Activated CD8-positive, alpha-beta T cell treated with anti-CD3 and anti-CD28 coated beads, Interleukin-2, amount 10 ng/mL, durations not matched to agents 7 days and 5 days (primary cell): Measurements from ENCODE around the gene UBQLNL. TPM values are rescaled to one million over a fixed set of nuclear protein-coding genes. Genes with fewer than 3 reads are reported as not detected.

ENCODE experiments used
- ATAC-seq: fragments of 150-1000 bp; cut with Tn5 transposase; one replicate; pipeline ENCODE4 v1.10.0; 2021; ENCODE audit warnings: moderate library complexity
- CTCF ChIA-PET: fragments of 350-600 bp; sonication (Branson Sonifier 250); formaldehyde crosslinking; loops from one replicate; lab custom pipeline; 2021; ENCODE audit warnings: antibody characterized with exemption; lab: Charles Lee
- POLR2A ChIA-PET: fragments of 350-600 bp; sonication (Branson Sonifier 250); formaldehyde crosslinking; loops from one replicate; lab custom pipeline; 2021; ENCODE audit warnings: antibody characterized with exemption; lab: Charles Lee
- DNase-seq: peaks from one replicate; pipeline ENCODE4 v3.0.0-alpha.2; 2020
- H3K27ac Mint-ChIP-seq: one replicate; pipeline ENCODE4 v1.8.0; 2021; ENCODE audit warnings: mild to moderate bottlenecking, mixed read lengths
- H3K27me3 Mint-ChIP-seq: one replicate; pipeline ENCODE4 v1.8.0; 2021; ENCODE audit warnings: low read depth, mixed read lengths
- H3K36me3 Mint-ChIP-seq: one replicate; pipeline ENCODE4 v1.8.0; 2021; ENCODE audit warnings: low read depth, mixed read lengths
- H3K4me1 Mint-ChIP-seq: one replicate; pipeline ENCODE4 v1.8.0; 2021; ENCODE audit warnings: low read depth, mixed read lengths
- H3K4me3 Mint-ChIP-seq: one replicate; pipeline ENCODE4 v1.8.0; 2021; ENCODE audit warnings: mild to moderate bottlenecking, mixed read lengths
- H3K9me3 Mint-ChIP-seq: one replicate; pipeline ENCODE4 v1.8.0; 2022; ENCODE audit warnings: mixed read lengths; ENCODE audit not compliant: insufficient read depth
- total RNA-seq, 2 experiments: library from RNA; stranded (reverse); gene quantifications; one replicate each; pipeline ENCODE4 v1.2.3, GENCODE V29; 2021

UBQLNL gene
- total RNA-seq, 2 experiments from 2014 or later, result 0.23 TPM; not detected in 1

DNA sequence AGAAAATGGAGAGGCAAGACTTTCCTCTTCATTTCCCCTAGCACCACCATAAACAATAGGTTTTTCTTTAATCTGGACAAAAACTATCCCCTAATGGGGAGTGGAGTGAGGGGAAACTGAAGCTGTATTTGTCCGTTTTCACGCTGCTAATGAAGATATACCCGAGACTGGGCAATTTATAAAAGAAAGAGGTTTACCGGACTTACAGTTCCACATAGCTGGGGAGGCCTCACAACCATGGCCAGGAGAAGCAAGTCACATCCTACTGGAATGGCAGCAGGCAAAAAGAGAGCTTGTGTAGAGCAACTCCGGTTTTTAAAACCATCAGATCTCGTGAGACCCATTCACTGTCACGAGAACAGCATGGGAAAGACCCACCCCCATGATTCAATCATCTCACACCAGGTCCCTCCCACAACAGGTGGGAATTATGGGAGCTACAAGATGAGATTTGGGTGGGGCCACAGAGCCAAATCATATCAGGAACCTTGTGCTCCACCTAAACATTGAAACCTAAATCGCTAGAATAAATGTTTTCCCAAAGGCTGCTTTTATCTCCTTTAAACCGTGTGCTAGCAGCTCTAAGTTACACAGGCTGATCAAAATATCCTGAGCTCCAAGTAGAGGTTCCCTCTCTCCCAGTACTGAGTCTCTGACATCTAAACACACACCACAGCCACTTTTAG, 11.0 kb downstream of the UBQLNL start:
- ATAC-seq (no peak), DNase-seq (no peak)
- Mint-ChIP-seq H3K27me3 (peaks cover 8% of the 10 kb centered on the region), H3K4me1 (no peaks in the 10 kb centered on the region), H3K4me3 (no peak overlapping the region), H3K9me3 (no peaks in the 10 kb centered on the region), H3K36me3 (no peaks in the 10 kb centered on the region), H3K27ac (no peak overlapping the region)
- POLR2A ChIA-PET, result no interaction called here
- CTCF ChIA-PET, result interaction anchor here (2.3 kb wide), 1 partner anchor 29 kb away, joined by 7 read pairs; no protein-coding TSS in a partner anchor

GRCh38 chr11:5504403-5504921, 12.0 kb downstream of the UBQLNL start:
- ATAC-seq, result no peak
- ChIA-PET POLR2A (no interaction called here), CTCF (interaction anchor here (2.3 kb wide), 1 partner anchor 28 kb away, joined by 7 read pairs; no protein-coding TSS in a partner anchor)
- no peak for DNase-seq
- H3K4me3 Mint-ChIP-seq, result no peak overlapping the region
- H3K27me3 Mint-ChIP-seq, result peaks cover 9% of the 10 kb centered on the region
- H3K9me3 Mint-ChIP-seq, result no peaks in the 10 kb centered on the region
- H3K36me3 Mint-ChIP-seq, result no peaks in the 10 kb centered on the region
- H3K27ac Mint-ChIP-seq, result no peak overlapping the region
- H3K4me1 Mint-ChIP-seq, result no peaks in the 10 kb centered on the region

- no peak overlapping the region for H3K4me3 Mint-ChIP-seq
- H3K36me3 Mint-ChIP-seq, result no peaks in the 10 kb centered on the region
- DNase-seq (no peak), ATAC-seq (no peak)
- H3K4me1 Mint-ChIP-seq, result no peaks in the 10 kb centered on the region
- H3K9me3 Mint-ChIP-seq, result no peaks in the 10 kb centered on the region
- ChIA-PET POLR2A (no interaction called here), CTCF (no interaction called here)
- no peak overlapping the region for H3K27ac Mint-ChIP-seq
- peaks cover 12% of the 10 kb centered on the region for H3K27me3 Mint-ChIP-seq
These were observed 16.1 kb downstream of the UBQLNL start for GRCh38 chr11:5500393-5500801.

DNA sequence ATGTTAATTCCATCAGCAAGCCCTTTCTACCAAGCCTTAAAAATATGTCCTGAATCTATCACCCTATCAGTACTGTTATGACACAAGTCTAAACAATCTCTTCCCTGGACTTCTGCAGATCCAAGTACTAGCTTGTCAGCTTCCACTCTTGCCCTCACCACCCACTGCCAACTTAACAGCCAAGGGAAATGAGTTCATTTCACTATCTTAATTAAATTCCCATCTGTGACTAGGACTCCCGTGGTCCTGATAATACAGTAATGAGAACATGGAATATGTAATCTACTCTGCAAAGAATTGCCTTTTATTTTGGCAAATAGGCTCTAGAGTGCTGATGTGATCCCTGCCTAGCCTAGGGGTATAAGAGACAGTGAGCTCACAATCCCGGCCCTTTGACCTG, 16.8 kb downstream of the UBQLNL start:
- H3K4me3 Mint-ChIP-seq, result no peak overlapping the region

GRCh38 chr11:5489576-5490357, 26.7 kb downstream of the UBQLNL start:
- Mint-ChIP-seq H3K4me3 (no peak overlapping the region), H3K4me1 (no peaks in the 10 kb centered on the region), H3K9me3 (no peaks in the 10 kb centered on the region), H3K27ac (no peak overlapping the region), H3K36me3 (no peaks in the 10 kb centered on the region), H3K27me3 (peaks cover 11% of the 10 kb centered on the region)
- no peak for DNase-seq
- ChIA-PET POLR2A (no interaction called here), CTCF (no interaction called here)
- no peak for ATAC-seq

More for the DNA sequence above, 16.8 kb downstream of the UBQLNL start:
- Mint-ChIP-seq H3K27ac (no peak overlapping the region), H3K36me3 (no peaks in the 10 kb centered on the region), H3K4me1 (no peaks in the 10 kb centered on the region), H3K9me3 (no peaks in the 10 kb centered on the region), H3K27me3 (peaks cover 12% of the 10 kb centered on the region)
- POLR2A ChIA-PET, result no interaction called here
- CTCF ChIA-PET, result no interaction called here
- DNase-seq (no peak), ATAC-seq (no peak)

- Mint-ChIP-seq H3K27me3 (peaks cover 9% of the 10 kb centered on the region), H3K4me3 (no peak overlapping the region), H3K9me3 (no peaks in the 10 kb centered on the region), H3K4me1 (no peaks in the 10 kb centered on the region), H3K27ac (no peak overlapping the region), H3K36me3 (no peaks in the 10 kb centered on the region)
- POLR2A ChIA-PET, result no interaction called here
- no peak for DNase-seq
- CTCF ChIA-PET, result no interaction called here
- no peak for ATAC-seq
These were observed 27.6 kb downstream of the UBQLNL start for GRCh38 chr11:5488798-5489399.

DNA sequence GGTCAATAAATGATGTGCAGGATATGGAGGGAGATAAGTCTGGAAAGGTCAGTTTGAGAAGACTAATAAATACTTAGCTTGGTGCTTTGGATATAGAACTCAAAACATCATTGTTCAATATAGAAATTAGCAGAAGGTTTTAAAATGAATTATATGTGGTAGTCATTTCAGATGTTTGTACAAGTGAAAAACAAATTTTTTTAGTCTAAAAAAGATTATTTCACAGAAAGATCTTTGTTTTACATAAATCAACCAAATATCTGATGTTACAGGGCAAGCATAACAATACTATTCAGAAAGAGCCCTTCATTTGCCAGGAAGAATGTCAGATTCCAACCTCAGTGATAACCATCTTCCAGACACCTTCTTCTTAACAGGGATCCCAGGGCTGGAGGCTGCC, 28.1 kb downstream of the UBQLNL start, which contains the start of gene OR52D1:
Gene OR52D1, plus strand, starts transcription at position 301 of the 400 bp plus-strand sequence. Its CDS starts 22 bp downstream, at position 323.
- H3K27ac Mint-ChIP-seq, result no peak within 1 kb of the TSS
- no peaks in the 10 kb centered on the region for H3K9me3 Mint-ChIP-seq
- no peaks in the 10 kb centered on the region for H3K36me3 Mint-ChIP-seq
- H3K4me1 Mint-ChIP-seq, result no peaks in the 10 kb centered on the region
- DNase-seq, result no peak
- ChIA-PET CTCF (no interaction called here), POLR2A (no interaction called here)
- H3K27me3 Mint-ChIP-seq, result peaks cover 11% of the 10 kb centered on the region
- no peak within 1 kb of the TSS for H3K4me3 Mint-ChIP-seq
- ATAC-seq, result no peak

DNA sequence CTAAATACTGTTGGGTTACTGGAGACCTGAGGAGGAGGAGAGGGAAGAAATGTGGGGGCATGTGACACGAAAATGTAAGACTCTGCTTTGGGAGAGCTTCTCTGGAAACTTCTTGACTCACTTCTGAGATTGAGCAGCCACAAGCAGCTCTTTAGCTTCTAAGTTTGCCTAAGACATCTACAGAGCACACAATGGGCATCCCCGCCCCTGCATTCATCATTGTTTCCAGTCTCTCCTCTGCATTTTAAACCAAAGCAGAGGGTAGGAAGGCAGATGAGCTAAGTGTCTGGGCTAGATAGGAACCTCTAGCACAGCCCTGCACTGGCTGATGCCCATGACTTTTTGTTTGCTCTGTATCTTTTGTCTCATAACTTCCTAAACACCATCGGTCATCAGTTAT, 30.1 kb downstream of the UBQLNL start:
- DNase-seq (no peak), ATAC-seq (no peak)
- Mint-ChIP-seq H3K27ac (no peak overlapping the region), H3K4me1 (no peaks in the 10 kb centered on the region), H3K9me3 (no peaks in the 10 kb centered on the region), H3K27me3 (peaks cover 8% of the 10 kb centered on the region), H3K4me3 (no peak overlapping the region), H3K36me3 (no peaks in the 10 kb centered on the region)
- CTCF ChIA-PET, result interaction anchor here (1.2 kb wide), 1 partner anchor 11 kb away, joined by 4 read pairs; no protein-coding TSS in a partner anchor
- POLR2A ChIA-PET, result no interaction called here

GRCh38 chr11:5486003-5486402, 30.5 kb downstream of the UBQLNL start:
- Mint-ChIP-seq H3K4me3 (no peak overlapping the region), H3K36me3 (no peaks in the 10 kb centered on the region)

DNA sequence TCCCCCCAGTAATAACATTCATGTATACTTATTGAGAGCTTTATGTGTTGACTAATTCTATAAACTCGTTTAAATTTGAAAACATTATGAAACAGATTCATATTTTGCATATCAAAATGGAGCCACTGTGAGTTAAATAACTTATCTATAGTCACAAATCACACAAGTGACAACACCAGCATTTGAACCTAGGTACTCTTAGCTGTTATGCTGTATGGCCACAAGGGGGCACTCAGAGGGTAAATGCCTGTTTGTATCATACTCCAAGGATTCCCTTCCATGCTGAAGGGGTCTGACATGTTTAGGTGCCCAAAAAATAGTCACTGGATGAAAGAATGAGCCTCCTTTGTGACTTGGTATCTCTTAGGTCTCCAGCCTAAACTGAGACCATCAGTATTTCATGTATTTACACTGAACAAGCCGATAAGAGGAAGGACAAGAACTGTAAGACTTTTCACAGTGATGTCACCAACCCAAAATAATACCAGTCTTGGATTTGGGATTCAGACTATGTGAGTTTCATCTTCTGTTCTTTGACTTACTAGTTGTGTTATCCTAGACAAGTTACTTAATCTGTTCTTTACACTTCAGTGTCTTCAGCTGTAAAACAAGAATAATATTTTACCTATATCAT, 40.2 kb downstream of the UBQLNL start:
- DNase-seq (peak; percentile 58), ATAC-seq (no peak)
- H3K36me3 Mint-ChIP-seq, result no peaks in the 10 kb centered on the region
- no peaks in the 10 kb centered on the region for H3K9me3 Mint-ChIP-seq
- ChIA-PET POLR2A (interaction anchor here (0.7 kb wide), 1 partner anchor 208 kb away, joined by 3 read pairs; the partner anchor contains the start of gene TRIM5), CTCF (interaction anchor here (0.6 to 2.4 kb wide), 14 partner anchors 8 to 415 kb away, joined by 3 to 18 read pairs (median 3); partner anchors contain the start of gene OR52N2)
- H3K4me1 Mint-ChIP-seq, result no peaks in the 10 kb centered on the region
- no peak overlapping the region for H3K27ac Mint-ChIP-seq
- H3K4me3 Mint-ChIP-seq, result no peak overlapping the region
- H3K27me3 Mint-ChIP-seq, result peaks cover 5% of the 10 kb centered on the region

More at GRCh38 chr11:5486003-5486402, 30.5 kb downstream of the UBQLNL start:
- CTCF ChIA-PET, result interaction anchor here (1.2 kb wide), 1 partner anchor 10 kb away, joined by 4 read pairs; no protein-coding TSS in a partner anchor
- Mint-ChIP-seq H3K9me3 (no peaks in the 10 kb centered on the region), H3K27ac (no peak overlapping the region), H3K4me1 (no peaks in the 10 kb centered on the region), H3K27me3 (peaks cover 8% of the 10 kb centered on the region)
- POLR2A ChIA-PET, result no interaction called here
- DNase-seq (no peak), ATAC-seq (no peak)

GRCh38 chr11:5473921-5474320, 42.6 kb downstream of the UBQLNL start:
- Mint-ChIP-seq H3K36me3 (no peaks in the 10 kb centered on the region), H3K27me3 (peaks cover 5% of the 10 kb centered on the region), H3K4me3 (no peak overlapping the region), H3K27ac (no peak overlapping the region), H3K4me1 (no peaks in the 10 kb centered on the region), H3K9me3 (no peaks in the 10 kb centered on the region)
- CTCF ChIA-PET, result no interaction called here
- POLR2A ChIA-PET, result no interaction called here
- ATAC-seq (no peak), DNase-seq (no peak)
